Keratinocyte (primary cell): Measurements from ENCODE around the gene SHQ1.

Source experiments
- EZH2 ChIP-seq: IDR thresholded peaks from one replicate; pipeline ENCODE4 v1.6.1; 2012; ENCODE audit warnings: inconsistent platforms, mild to moderate bottlenecking, low read length, moderate library complexity
- TF ChIP-seq, protein P1 (sequence below), 3 experiments: IDR thresholded peaks in 1 of 3; conservative IDR thresholded peaks in 1 of 3; optimal IDR thresholded peaks in 1 of 3; 2 replicates in 2 of 3; 3 replicates in 1 of 3; pipeline versions ENCODE3 to v1.5.1; 2011; ENCODE audit warnings: low read length in 3 of 3, mild to moderate bottlenecking in 3 of 3, moderate library complexity in 2 of 3, control low read depth in 1 of 3, inconsistent platforms in 1 of 3; ENCODE audit not compliant: insufficient read depth in 2 of 3; ENCODE audit errors: extremely low read depth in 1 of 3

- TF ChIP-seq, protein P1, sequence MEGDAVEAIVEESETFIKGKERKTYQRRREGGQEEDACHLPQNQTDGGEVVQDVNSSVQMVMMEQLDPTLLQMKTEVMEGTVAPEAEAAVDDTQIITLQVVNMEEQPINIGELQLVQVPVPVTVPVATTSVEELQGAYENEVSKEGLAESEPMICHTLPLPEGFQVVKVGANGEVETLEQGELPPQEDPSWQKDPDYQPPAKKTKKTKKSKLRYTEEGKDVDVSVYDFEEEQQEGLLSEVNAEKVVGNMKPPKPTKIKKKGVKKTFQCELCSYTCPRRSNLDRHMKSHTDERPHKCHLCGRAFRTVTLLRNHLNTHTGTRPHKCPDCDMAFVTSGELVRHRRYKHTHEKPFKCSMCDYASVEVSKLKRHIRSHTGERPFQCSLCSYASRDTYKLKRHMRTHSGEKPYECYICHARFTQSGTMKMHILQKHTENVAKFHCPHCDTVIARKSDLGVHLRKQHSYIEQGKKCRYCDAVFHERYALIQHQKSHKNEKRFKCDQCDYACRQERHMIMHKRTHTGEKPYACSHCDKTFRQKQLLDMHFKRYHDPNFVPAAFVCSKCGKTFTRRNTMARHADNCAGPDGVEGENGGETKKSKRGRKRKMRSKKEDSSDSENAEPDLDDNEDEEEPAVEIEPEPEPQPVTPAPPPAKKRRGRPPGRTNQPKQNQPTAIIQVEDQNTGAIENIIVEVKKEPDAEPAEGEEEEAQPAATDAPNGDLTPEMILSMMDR (optimal IDR thresholded peaks at IDR 0.05 in 1 of 3, IDR thresholded peaks at IDR 0.05 in 1 of 3, conservative IDR thresholded peaks at IDR 0.05 in 1 of 3; ENCODE audit: extremely low read depth in 1 of 3, insufficient read depth in 2 of 3, low read length in 3 of 3), result no peak
- no peak for TF ChIP-seq EZH2
Observed at GRCh38 chr3:72821161-72821781, 27.0 kb downstream of the SHQ1 start.
